SU-DHL-6 (cell line): ENCODE data around the gene GMDS.

Experiments
- CTCF ChIP-seq: fragments of 200-600 bp; sonication (generic); IDR thresholded peaks from one replicate; pipeline ENCODE4 v1.5.1; 2017; ENCODE audit warnings: antibody characterized with exemption, mild to moderate bottlenecking, low read length, moderate library complexity; ENCODE audit not compliant: insufficient read depth, poor library complexity, severe bottlenecking
- EZH2phosphoT487 ChIP-seq: fragments of 200-600 bp; sonication (generic), shearing (Covaris generic); conservative IDR thresholded peaks from 2 replicates; pipeline ENCODE4 v1.6.1; 2018; ENCODE audit warnings: mild to moderate bottlenecking, antibody characterized with exemption, low read length, moderate library complexity, mixed read lengths

GRCh38 chr6:1737463-1738311 is 507.7 kb downstream of the GMDS start:
- TF ChIP-seq CTCF (no peak), EZH2phosphoT487 (no peak)
